Hippocampal formation (tissue), 2 donors: ENCODE measurements around the gene DPP10.
A peak's percentile ranks its signal among the peaks of the same experiment; 100 is the strongest.
"Not testable (repeated sequence)": the region's sequence is repeated elsewhere in the genome, so short reads cannot be mapped to it uniquely, and the experiment has no call there.

ENCODE experiments used
- DNase-seq, 2 donors: peaks; one replicate each; lab custom pipeline; 2025; lab: John Stamatoyannopoulos, UW

Gene DPP10

DNA sequence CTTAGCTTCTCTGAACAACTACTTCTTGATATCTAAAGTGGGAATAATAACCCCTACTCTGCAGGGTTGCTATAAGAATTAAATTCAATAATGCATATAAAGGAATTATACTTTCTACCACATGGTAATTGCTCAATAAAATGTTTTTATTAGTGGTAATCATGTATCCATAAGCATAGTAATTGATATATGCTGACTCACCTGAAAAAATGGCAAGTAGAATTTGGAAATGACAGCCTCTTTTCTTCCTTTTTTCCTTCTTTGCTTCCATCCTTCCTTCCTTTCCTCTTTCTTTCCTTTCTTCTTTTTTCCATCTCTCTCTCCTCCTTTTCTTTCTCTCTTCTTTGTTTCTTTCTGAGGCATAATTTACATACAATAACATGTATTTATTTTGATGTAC is 65.3 kb downstream of the DPP10 start:
- DNase-seq: no peak

DNA sequence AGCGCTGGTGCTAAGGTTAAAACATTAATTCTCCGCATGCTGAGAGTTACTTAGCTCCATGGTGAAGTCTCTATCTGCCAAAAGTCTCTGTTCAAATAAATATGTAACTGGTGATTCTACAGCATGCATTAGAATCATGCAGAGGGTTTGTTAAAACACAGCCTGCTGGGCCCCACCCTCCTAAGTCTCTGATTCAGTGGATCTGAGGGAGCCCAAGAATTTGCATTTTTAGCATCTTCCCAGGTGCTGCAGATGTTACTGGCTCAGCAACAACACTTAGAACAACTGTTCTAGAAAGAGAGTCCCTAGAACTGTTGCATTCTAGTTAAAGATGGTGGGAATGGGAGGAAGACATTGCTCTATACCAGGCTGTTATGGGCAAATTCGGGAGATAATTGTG is 73.4 kb downstream of the DPP10 start:
- DNase-seq: no peak

DNA sequence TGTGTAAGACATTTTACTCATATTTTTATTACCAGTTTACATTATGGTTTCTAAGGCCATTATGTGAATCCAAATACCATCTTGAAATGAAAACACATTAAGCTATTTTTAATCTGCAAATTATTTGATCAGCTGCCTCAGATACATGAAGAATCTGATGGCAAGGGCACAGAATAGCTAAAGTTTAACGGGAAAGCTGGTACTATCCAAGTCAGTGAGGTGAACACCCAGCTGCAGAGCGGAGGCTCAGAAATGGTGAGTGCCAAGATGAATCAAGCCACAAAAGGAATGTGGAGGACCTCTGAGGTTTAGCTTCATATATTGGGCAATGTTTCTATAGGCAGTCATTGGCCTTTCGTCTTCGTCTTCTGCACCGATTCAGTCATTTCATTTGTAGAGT is 75.1 kb downstream of the DPP10 start:
- DNase-seq: no peak

DNA sequence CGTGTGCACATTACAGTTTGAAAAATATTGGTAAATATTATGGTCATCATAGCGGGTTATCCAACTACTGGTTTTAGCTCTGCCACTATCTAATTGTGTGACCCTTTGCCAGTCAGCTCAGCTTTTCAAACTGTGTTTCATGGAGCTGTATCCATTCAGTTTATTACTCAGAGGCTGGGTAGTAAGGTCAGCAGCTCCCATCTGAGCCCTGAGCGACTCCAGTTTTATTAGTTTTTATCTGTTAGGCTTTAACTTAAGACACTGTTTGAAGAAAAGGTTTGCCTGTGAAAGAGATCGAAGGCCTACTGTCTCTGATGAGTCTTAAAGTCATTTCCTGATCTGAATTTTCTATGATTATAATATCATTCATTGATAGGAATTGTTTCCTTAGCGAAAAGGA is 76.3 kb downstream of the DPP10 start:
- DNase-seq: no peak

DNA sequence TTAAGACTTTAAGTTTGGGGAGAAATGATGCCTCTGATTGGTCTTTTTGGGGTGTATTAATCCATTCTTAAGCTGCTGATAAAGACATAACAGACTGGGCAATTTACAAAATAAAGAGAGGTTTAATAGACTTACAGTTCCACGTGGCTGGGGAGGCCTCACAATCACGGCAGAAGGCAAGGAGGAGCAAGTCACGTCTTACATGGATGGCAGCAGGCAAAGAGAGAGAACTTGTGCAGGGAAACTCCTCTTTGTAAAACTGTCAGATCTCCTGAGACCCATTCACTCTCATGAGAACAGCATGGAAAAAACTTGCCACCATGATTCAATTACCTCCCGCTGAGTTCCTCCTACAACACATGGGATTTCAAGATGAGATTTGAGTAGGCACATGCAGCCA is 80.2 kb downstream of the DPP10 start:
- DNase-seq: not testable (repeated sequence)

DNA sequence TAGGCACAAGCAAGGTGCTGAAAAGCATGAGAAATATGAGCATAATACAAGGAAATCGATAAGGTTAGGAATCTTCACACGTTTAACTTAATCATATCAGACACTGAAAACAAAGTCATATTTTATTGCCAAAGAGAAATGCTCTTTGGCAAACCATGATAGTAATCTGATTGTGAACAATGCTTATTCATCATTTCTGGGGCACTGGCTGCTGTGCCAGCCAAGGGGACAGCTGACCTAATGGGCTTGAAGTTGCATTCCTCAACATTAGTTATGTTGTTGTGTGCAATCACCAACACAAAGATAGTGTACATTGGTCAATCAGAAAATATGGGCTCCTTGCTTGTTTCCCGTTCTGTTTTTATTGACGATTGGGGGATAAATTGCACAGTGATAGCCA is 83.5 kb downstream of the DPP10 start:
- no peak for DNase-seq

DNA sequence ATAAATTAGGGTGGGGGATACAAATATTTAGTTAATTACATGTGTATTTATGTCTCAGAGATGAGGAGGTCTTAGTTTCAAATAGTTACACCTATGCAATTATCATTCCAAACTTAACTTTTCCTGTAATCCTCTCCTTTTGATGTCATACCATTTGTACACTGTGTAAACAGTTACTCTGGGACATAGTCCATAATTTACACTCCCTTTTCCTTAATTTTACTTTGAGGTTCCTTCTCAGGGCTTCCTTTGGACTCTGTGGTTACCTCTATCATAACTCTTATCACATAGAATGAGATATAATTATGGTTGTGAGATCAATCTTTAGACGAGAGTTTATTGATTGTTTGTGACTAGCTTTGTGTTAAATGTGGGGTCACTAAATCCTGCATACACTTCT is 84.4 kb downstream of the DPP10 start:
- no peak for DNase-seq

DNA sequence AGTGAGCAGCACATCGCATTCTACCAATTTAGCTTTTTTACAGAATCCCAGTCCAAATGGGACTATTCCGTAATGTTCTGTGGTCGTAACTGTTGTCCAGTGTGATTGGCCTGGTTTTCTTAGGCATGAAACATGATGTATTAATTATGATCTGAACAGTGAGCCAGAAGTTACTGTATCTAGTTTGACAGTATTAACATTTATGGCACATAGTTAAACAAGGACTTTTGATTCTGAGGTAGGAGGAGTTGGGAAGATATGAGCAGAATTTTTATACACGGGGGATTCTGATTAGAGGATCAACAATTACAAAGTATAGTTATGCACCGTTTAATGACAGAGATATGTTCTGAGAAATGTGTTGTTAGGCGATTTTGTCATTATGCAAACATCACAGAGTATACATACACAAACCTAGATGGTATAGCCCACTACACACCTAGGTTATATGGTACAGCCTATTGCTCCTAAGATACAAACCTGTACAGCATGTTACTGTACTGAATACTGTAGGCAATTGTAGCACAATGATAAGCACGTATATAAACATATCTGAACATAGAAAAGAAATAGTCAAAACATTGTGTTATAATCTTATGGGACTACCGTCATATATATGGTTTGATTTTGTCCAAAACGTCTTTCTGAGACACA is 85.0 kb downstream of the DPP10 start:
- no peak for DNase-seq

DNA sequence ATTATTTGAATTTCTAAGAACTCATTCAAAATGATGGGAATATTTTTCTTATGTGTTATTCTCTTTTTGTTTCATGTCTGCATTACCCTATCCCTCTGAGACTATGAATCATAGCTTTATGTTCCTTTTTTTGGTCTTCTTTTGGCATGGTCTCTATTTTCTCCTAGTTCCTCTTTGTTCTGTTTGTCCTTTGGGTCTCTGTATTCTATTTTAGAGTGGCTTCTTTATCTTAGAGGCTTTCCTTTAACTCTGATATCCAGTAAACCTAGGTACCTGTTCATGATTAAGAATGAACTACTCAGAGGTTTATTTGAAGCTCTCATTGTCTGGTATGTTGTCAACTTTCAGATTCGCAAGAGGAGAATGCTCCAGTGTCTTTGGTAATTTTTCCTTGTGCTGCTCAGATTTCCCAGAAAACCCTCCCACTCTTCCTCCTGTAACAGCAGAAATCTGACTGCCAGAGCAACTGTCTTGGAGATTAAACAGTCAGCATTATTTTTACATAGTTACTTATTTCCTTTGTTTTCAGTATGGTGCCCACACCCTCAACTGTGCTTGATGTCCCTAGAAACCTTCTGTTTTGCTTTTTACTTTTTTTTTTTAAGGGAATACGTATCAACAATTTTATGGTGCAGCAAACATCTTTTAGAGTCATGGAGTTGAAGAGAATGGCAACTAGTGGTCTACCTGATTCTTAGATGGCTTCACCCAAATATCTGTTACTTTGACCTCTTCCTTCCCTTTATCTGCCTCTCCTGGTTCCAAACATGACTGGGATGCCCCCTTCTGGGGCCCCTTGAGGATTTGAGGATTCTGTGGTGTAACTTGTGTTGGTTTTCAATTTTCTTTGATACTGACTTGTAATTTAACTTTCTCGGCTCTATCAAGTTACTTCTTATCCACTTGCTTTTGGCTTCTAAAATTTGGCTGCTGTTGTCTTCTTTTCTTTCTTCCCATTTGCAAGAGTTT is 92.0 kb downstream of the DPP10 start:
- no peak for DNase-seq

DNA sequence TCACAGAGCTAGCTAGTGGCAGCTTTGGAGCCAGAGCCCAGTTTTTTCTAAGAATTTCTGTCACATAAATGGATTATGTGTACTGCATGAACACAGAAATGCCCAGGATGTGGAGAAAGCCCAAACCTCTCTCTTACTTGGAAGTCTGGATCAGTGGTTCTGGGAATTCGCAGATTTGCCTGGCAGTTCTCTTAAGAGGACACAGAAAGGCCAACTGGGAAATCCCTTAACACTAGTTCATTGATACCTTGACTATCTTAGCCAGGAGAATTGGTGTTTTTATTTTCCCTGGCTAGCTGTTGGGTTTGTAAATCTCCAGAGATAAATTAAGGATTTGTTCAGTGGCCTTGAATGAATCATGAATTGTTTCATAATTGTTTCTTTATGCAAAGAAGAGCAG is 95.3 kb downstream of the DPP10 start:
- no peak for DNase-seq

DNA sequence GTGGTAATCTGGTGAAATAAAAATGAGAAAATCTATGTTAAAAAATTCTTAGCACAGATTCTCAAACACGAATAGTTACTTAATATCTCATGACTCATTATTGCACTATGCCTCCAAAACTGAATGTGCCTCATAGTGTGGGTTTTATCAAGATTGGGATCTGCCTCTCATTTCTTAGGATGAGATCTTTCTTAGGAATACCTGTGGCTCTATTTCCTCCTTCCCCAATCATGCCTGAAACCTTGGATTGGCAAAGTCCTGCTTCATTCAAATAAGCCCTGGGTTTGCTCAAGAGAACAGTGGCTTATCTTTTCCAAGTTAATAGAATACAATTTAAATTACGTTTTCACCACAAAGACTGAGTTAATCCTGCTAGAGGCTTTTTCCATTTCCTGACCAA is 100.3 kb downstream of the DPP10 start:
- no peak for DNase-seq

DNA sequence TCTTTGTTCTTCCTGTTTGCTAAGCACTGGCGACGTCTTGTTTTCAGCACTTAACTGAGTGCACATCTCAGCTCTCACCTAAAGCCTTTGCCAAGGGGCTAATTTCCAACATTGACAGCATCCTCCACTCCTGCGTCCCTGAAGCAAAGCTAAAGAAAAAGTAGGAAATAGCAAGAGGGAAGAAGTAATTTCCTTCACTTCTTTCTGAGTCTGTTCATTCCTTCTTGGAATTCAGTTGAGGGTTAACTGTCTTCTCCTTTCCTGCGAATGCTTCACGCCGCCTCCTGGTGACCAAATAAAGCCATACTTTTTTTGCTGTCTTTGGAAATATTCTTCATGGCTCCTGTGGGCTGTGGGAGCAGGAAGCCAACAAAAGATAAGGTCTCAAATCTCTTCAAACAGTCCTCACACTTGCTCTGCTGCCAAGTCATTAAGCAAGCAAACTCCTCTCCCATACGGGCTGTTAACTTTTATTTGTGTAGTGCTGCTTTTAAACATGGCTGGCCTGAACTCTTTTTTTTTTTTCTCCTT is 100.9 kb downstream of the DPP10 start:
- no peak for DNase-seq

DNA sequence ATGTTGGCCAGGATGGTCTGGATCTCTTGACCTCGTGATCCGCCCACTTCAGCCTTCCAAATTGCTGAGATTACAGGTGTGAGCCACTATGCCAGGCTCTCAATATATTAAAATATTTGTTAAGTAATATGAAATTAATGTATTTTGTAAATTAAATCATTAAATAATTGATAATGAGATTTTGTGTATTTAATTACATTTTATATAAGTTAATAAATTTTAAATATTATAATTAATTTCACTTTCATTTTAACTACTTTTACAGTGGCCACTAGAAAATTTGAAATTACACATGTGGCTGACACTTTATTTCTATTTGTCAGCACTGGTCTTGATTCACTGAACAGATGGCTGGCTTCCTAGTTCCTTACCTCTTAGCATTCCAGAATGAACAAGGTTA is 102.6 kb downstream of the DPP10 start:
- DNase-seq: no peak

DNA sequence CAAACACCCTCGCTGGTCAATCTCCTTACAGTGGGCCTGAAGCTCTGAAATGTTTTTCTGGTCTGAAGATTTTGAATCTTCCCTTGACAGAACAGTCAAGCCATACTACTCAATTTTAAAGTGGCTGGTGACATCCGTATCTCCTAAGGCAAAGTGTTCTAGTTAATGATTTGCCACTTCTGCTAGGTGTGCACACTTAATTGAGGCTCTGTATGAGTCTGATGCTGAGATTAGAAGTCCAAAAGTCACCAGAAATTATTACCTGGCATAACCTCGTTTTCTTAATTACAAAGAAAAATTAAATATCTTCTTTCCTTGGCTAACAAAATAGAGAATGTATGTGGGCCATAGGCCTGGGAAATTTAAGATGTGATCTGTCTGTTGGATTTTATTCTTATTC is 104.1 kb downstream of the DPP10 start:
- DNase-seq: no peak

DNA sequence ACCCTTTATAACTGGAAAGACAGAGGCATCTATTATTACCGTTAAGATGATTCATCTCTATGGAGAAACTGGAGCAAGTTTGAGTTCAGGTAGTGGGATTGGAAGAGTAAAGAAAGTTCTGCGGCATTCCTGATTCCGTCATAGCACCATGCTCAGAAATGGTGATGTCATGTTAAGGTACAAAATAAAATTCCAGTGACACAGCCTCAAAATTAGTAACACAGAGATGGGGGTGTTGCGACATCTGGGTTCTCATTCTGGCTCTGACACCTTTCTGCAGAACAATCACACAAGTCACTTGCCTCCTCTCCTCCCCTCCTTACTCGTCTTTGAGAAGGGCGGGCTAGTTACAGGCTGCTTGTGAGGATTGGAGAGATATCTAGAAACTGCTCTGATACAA is 105.7 kb downstream of the DPP10 start:
- no peak for DNase-seq

DNA sequence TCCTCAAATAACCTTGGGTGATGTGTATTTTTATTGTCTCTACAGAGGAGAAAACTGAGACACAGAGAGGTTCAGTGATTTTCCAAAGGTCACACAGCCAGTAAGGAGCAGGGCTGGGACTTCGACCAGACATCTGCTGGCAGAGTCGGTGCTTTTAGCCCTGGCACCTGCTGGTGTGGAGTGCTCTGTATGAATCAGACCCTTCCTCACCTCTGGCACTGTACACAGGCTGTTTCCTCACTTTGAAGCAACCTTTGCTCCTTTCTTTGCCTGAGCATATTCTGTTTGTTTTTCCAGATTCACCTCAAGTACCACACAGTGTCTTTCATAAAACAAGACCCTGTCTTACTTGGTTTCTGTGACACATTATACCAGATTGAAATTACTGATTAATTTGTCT is 107.9 kb downstream of the DPP10 start:
- no peak for DNase-seq

DNA sequence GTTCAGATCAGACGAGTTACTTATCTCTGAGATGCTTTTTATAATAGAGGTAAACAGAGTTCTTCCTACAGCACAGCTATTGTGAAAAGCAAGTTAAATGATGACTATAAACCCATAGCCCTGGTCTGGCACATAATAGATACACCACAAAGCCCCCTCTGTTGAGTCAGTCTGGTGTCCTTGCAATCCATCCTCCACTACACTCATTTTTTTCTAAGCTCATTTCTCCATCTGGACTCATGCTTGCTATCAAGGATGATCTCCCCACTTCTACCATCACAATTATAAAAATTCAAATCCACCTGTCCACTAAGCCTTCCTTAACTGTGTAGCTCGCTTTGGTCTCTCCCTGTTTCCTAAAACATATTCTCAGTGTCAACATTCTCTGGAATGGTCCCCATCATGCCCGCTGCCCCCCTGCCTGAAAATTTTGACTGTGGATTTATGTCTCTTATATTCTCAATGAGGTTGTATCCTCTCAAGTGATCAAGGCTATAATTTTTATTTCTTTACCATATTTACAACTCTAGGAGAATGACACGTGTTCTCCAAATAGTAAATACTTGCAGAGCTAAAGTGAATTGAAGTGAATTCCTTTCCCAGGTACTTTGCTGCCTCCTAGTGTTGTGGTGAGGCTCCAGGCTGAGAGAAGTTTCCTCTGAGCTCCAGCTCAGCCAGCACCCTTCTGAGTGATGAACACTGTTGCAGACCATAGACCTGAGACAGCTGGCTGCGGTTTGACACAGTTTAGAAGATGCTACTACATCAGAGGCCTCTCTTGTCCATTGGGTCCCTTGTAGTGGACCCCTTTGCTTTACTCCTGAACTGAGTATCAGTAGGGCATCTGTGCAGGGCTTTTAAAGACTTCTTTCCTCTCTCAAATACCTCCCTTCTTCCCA is 108.7 kb downstream of the DPP10 start:
- DNase-seq: peak; percentile 22 to 28

DNA sequence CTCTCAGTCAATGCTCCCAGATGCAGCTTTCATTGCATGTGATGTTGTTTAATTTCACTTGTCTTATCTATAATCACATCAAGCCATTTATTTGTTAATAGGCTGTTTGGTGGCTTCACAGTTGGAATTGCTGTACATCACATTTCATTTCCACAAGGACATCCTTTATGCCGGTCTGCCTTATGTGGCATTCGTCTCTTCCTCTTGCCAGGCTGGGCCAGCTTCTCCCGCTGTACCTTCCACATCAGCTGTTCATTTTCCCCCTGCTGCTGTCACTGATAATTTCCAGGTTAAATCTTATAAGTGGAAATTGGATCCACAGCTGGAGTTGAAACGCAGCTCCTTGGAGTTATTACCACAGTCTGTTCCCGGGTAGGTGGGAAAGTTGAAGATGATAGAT is 110.6 kb downstream of the DPP10 start:
- no peak for DNase-seq

DNA sequence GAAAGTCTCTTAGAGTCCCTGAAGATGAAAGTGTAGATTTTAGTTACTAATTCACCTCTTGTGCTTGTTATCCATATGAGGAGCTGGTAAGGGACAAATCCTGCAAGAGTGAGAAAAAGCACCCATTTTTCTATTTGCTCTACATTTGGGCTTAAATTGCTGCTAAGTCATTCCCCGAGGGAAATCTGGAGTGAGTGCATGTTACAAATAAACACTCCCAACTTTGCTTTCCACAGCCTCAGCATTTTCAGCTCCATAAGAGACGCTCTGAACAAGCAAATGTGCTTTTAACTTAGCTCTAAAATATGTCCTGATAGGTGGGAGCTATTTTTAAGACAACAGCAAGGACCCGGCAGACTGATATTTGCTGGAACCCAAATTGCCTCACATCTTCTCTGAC is 126.7 kb downstream of the DPP10 start:
- no peak for DNase-seq

DNA sequence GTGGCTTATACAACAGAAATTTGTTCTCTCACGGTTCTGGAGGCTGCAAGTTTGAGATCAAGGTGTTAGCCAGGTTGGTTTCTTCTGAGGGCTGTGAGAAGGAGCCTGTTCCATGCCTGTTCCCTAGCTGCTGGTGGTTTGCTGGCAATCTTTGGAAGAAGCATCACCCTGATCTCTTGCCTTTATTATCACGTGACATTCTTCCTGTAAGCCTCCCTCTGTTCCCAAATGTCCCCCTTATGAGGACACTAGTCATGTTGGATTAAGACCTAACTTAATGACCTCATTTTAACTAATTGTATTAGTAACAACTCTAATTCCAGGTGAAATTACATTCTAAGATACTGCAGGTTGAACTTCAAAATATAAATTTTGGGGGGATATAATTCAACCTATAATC is 135.2 kb downstream of the DPP10 start:
- no peak for DNase-seq

DNA sequence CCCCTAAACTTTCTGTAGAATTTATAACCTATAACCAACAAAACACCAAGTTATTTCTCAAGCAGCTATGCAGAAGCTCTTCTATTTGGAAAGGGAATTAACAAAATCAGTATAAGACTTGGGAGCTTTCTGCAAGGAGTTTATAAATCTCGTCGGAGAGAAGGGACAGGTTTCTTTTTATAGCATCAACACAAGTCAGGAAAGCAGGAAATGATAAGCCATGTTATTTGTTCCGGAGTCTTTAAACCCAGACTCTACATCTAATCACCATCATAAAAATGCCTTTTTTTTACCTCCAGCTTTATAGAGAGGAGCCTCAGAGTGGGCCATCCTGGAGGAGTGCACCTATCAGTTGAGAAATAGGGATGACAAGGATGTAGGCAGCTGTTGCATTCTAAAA is 137.1 kb downstream of the DPP10 start:
- DNase-seq: no peak

DNA sequence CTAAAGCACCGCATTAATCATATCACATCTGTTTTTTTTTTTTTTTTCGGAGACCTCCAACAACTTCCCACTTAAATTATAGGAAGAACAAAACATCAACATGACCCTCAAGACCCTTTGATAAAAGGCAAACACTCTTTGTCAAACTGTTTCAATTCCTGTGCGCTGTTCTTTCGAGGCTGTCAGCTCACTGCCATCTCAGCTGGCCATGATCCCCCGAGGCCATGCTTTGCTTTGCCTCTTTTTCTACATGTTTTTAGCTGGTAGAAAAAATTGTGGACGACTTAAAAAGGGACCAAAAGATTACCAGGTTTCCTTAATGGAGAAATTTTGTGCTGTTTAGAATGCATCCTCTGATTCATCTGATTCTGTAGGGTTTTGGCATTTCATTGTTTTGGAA is 138.2 kb downstream of the DPP10 start:
- no peak for DNase-seq
